K562 (cell line): Measurements from ENCODE around the gene UTP11. TPM values are rescaled to one million over a fixed set of nuclear protein-coding genes. Genes with fewer than 3 reads are reported as not detected.

ENCODE experiments used
- ATAC-seq: fragments of 200-7000 bp; cut with Tn5 transposase; 3 replicates; pipeline ENCODE4 v1.9.1; 2020; ENCODE audit warnings: moderate library complexity
- BruUV-seq: library from RNA; stranded (reverse); fragments of 400-500 nt; replicated peaks from 2 replicates; lab custom pipeline; 2021; lab: Mats Ljungman, UMichigan
- CTCF ChIA-PET: fragments of 300-600 bp; formaldehyde crosslinking; extraction: SDS; loops from one replicate; lab custom pipeline; 2021; ENCODE audit warnings: low intra/inter-chr PET ratio; lab: Yijun Ruan, JAX
- POLR2A ChIA-PET: fragments of 300-600, 350-650 bp; sonication (Branson Sonifier 250); formaldehyde crosslinking; extraction: SDS; loops from one replicate; lab custom pipeline; 2021; ENCODE audit warnings: antibody characterized with exemption, inconsistent platforms; lab: Yijun Ruan, JAX
- DNase-seq, 4 experiments: peaks; one replicate each; pipeline versions ENCODE4 v3.0.0 to v3.0.0-alpha.2; 2011 to 2018; ENCODE audit warnings: low spot score in 3 of 4, mixed read lengths in 3 of 4; ENCODE audit errors: extremely low read depth in 1 of 4
- FAIRE-seq: peaks from 2 replicates; lab custom pipeline; 2011; peaks lifted over from hg19 to GRCh38; lab: Jason Lieb, UNC
- H2AFZ ChIP-seq: 2 replicates; pipeline ENCODE4 v1.6.0; 2011; ENCODE audit warnings: low read depth, low read length, control low read depth, inconsistent platforms
- H3K27ac ChIP-seq: fragments of 200-600 bp; 3 replicates; pipeline ENCODE4 v1.8.0; 2011; ENCODE audit warnings: low read depth, mild to moderate bottlenecking, control low read depth, inconsistent platforms, low read length, moderate library complexity, mixed read lengths; ENCODE audit errors: extremely low read depth
- H3K27me3 ChIP-seq, 2 experiments: fragments of 300-600 bp in 1 of 2; 2 replicates in 1 of 2; 3 replicates in 1 of 2; pipeline versions ENCODE4 v1.6.0 to v1.8.0; 2011; ENCODE audit warnings: inconsistent platforms in 2 of 2, low read length in 2 of 2, mild to moderate bottlenecking in 1 of 2, mixed read lengths in 1 of 2, moderate library complexity in 1 of 2; ENCODE audit not compliant: control insufficient read depth in 2 of 2, insufficient read depth in 2 of 2
- H3K36me3 ChIP-seq: fragments of 300-600 bp; 3 replicates; pipeline ENCODE4 v1.8.0; 2011; ENCODE audit warnings: mild to moderate bottlenecking, low read length, inconsistent platforms; ENCODE audit not compliant: control insufficient read depth, insufficient read depth
- H3K4me1 ChIP-seq, 2 experiments: fragments of 200-600 bp in 1 of 2; replicated peaks in 1 of 2; 2 replicates in 1 of 2; 3 replicates in 1 of 2; pipeline versions ENCODE4 v1.5.1 to v1.8.0; 2011; ENCODE audit warnings: inconsistent platforms in 2 of 2, low read length in 2 of 2, mild to moderate bottlenecking in 1 of 2, mixed read lengths in 1 of 2, moderate library complexity in 1 of 2; ENCODE audit not compliant: control insufficient read depth in 2 of 2, insufficient read depth in 2 of 2
- H3K4me2 ChIP-seq: 2 replicates; pipeline ENCODE4 v1.6.1; 2011; ENCODE audit warnings: low read length, control low read depth, inconsistent platforms, mixed read lengths; ENCODE audit not compliant: insufficient read depth
- H3K4me3 ChIP-seq: fragments of 200-600 bp; sonication (generic), shearing (Covaris generic); 2 replicates; pipeline ENCODE4 v1.5.1; 2016; ENCODE audit warnings: control low read depth, inconsistent platforms
- H3K79me2 ChIP-seq: fragments of 200-600 bp; 3 replicates; pipeline ENCODE4 v1.8.0; 2011; ENCODE audit warnings: low read length, inconsistent platforms; ENCODE audit not compliant: control insufficient read depth, insufficient read depth
- H3K9ac ChIP-seq, 2 experiments: 2 replicates each; pipeline versions ENCODE4 v1.6.0 to v1.6.1; 2011; ENCODE audit warnings: low read depth in 2 of 2, low read length in 2 of 2, control low read depth in 1 of 2, inconsistent platforms in 1 of 2, mild to moderate bottlenecking in 1 of 2, mixed read lengths in 1 of 2; ENCODE audit not compliant: insufficient read depth in 1 of 2
- H3K9me1 ChIP-seq: one replicate; pipeline ENCODE4 v1.6.0; 2011; ENCODE audit warnings: inconsistent platforms, mild to moderate bottlenecking, low read length, moderate library complexity; ENCODE audit not compliant: control insufficient read depth, insufficient read depth
- H3K9me3 ChIP-seq: replicated peaks from 2 replicates; pipeline ENCODE4 v1.5.1; 2011; ENCODE audit warnings: low read depth, low read length, inconsistent platforms; ENCODE audit not compliant: control insufficient read depth, insufficient read depth
- H4K20me1 ChIP-seq: replicated peaks from 2 replicates; pipeline ENCODE4 v1.6.1; 2011; ENCODE audit warnings: low read length, inconsistent platforms, mixed read lengths; ENCODE audit not compliant: control insufficient read depth, insufficient read depth
- EGR1 ChIP-seq: fragments of 450-650 bp; conservative IDR thresholded peaks from 2 replicates; pipeline ENCODE4 v1.6.1; 2017; ENCODE audit warnings: mild to moderate bottlenecking
- EWSR1 ChIP-seq: fragments of 450-650 bp; IDR thresholded peaks from 2 replicates; pipeline ENCODE4 v1.6.1; 2018; ENCODE audit warnings: borderline replicate concordance, mild to moderate bottlenecking, low read depth, moderate library complexity; ENCODE audit not compliant: partially characterized antibody
- HNRNPL ChIP-seq: fragments of 200-400 bp; formaldehyde crosslinking; IDR thresholded peaks from 2 replicates; pipeline ENCODE4 v1.6.1; 2017; ENCODE audit warnings: low read depth, mild to moderate bottlenecking, low read length
- NFYB ChIP-seq: IDR thresholded peaks from 2 replicates; pipeline ENCODE4 v1.6.1; 2011; ENCODE audit warnings: mild to moderate bottlenecking, moderate library complexity; ENCODE audit not compliant: insufficient read length; ENCODE audit errors: extremely low read depth
- TAF9B ChIP-seq: fragments of 450-650 bp; IDR thresholded peaks from 2 replicates; pipeline ENCODE4 v1.6.1; 2018; ENCODE audit warnings: mild to moderate bottlenecking; ENCODE audit not compliant: partially characterized antibody
- WGBS: fragments of 100-300 bp; shearing (Covaris generic); methylation state at CpG from one replicate; pipeline ENCODE4 v1.1.6; 2016; ENCODE audit warnings: low coverage, mixed read lengths; ENCODE audit not compliant: insufficient coverage; ENCODE audit errors: missing lambda C conversion rate; 5-methylcytosine and 5-hydroxymethylcytosine counted together
- in situ Hi-C: fragments of 300-500 bp; cut with MboI; formaldehyde crosslinking; loops from 4 replicates; pipeline ENCODE4 v1.15.0; 2018; ENCODE audit warnings: inconsistent platforms, mixed read lengths
- intact Hi-C: fragments of 100-400 bp; cut with micrococcal nuclease; formaldehyde crosslinking; loops from 2 replicates; pipeline ENCODE4 v1.14.2; 2022
- polyA plus RNA-seq, 8 experiments: library from polyadenylated mRNA; depleted of rRNA in 4 of 8; stranded (reverse) in 5 of 8; unstranded in 3 of 8; fragments of >200 nt; fragmentation: Nextera tagmentation in 2 of 8; fragmentation: Illumina TruSeq in 1 of 8; extraction: Ambion mirVana in 2 of 8; extraction: Trizol in 1 of 8; gene quantifications; 2 replicates each; pipeline versions ENCODE4 v1.2.1 to v1.2.3, GENCODE V29; 2011 to 2014; ENCODE audit warnings: inconsistent platforms in 1 of 8, missing spikeins in 1 of 8
- total RNA-seq, 7 experiments: library from RNA; depleted of rRNA in 6 of 7; stranded (reverse); fragments of >200 nt in 6 of 7; fragmentation: Illumina TruSeq in 2 of 7; extraction: Trizol in 2 of 7; gene quantifications; 2 replicates each; pipeline versions ENCODE4 v1.2.1 to v1.2.3, GENCODE V29; 2011 to 2021; ENCODE audit warnings: low replicate concordance in 1 of 7
- TF ChIP-seq, protein P1 (sequence below): sonication (generic); formaldehyde crosslinking; IDR thresholded peaks from 2 replicates; pipeline ENCODE4 v1.8.1; 2023; ENCODE audit warnings: mild to moderate bottlenecking, missing genetic modification reagents, moderate library complexity
- TF ChIP-seq, protein P2 (sequence below): fragments of 450-650 bp; IDR thresholded peaks from 2 replicates; pipeline ENCODE4 v1.6.1; 2016; ENCODE audit warnings: mild to moderate bottlenecking, moderate library complexity

UTP11 gene
- total and polyA plus RNA-seq, 9 of the 15 experiments (the other 6 are each of a cell fraction or from before 2014, with no cell fraction given), result 91.1 to 378 (median 221) TPM

DNA sequence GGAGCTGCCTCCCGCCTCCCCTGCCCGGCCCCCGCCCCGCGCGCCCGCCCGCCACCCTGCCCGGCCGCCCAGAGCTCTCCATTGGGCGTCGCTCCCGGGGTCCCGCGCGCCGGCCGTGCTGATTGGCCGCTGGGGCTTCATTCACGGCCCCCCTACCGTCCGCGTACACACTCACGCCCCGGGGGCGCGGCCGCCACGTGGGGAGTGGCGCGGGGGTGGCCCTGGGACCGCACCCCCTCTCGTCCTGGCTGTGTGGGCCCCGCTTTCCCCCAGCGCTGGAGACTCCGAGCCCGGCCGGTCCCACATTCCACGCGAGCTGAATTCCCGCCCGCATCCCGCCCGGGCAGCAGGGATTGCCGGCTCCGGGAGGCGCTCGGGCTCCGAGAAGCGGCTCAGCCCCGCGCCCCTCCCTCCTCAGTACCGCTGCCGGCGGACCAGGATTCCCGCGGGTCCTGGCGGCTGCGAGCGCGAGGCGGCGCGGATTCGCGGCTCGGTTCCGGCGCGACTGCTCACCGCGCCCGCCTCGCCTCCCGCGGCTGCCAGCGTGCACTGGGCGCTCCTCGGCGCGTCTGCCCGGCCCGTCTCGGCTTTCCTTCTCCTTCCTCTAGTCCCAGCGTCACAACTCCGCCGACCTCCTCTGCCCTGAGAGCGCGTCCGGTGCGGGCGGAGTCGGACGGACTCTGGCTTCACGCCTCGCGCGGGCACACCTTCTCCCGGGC lies 34.5 kb downstream of the UTP11 start:
- ChIA-PET CTCF (no interaction called here), POLR2A (interaction anchor here (0.6 to 1.2 kb wide), 4 partner anchors 9 to 565 kb away, joined by 3 to 6 read pairs (median 4); no protein-coding TSS in a partner anchor)
- Histone ChIP-seq H3K27me3 (peaks cover 24 to 48% of the 10 kb centered on the region in 2 experiments; a peak in 4 of 5 replicates), H3K9me1 (peaks cover 5% of the 10 kb centered on the region), H3K9ac (peak overlapping the region in 1 of 2 experiments; percentile 86; a peak in 2 of 4 replicates), H3K36me3 (no peaks in the 10 kb centered on the region), H3K4me3 (peak overlapping the region; percentile 49), H3K27ac (no peak overlapping the region), H3K4me2 (peak overlapping the region; percentile 68), H3K4me1 (peaks cover 0 to 35% of the 10 kb centered on the region in 2 experiments; a peak in 3 of 5 replicates), H4K20me1 (peaks cover 8% of the 10 kb centered on the region; the same call in 1 of the 2 replicates), H3K79me2 (no peaks in the 10 kb centered on the region), H3K9me3 (no peaks in the 10 kb centered on the region), H2AFZ (peak overlapping the region; percentile 67)
- peak; percentile 90 to 99 (median 98) for DNase-seq
- WGBS, result 5% methylated on average over 36 of the region's 99 CpGs
- in situ Hi-C loops (loop anchor here (25.0 kb wide), 1 partner anchor 540 kb away; no protein-coding TSS in a partner anchor), intact Hi-C loops (loop anchor here (10.0 kb wide), 1 partner anchor 538 kb away; no protein-coding TSS in a partner anchor)
- no TSS peak for BruUV-seq
- no peak for FAIRE-seq
- peak; percentile 95 for ATAC-seq
- 0 out of 2 replicates have a peak, but pooled peaks have one; percentile 31 for TF ChIP-seq HNRNPL
- TF ChIP-seq EWSR1, result no peak
- TF ChIP-seq, protein P1, sequence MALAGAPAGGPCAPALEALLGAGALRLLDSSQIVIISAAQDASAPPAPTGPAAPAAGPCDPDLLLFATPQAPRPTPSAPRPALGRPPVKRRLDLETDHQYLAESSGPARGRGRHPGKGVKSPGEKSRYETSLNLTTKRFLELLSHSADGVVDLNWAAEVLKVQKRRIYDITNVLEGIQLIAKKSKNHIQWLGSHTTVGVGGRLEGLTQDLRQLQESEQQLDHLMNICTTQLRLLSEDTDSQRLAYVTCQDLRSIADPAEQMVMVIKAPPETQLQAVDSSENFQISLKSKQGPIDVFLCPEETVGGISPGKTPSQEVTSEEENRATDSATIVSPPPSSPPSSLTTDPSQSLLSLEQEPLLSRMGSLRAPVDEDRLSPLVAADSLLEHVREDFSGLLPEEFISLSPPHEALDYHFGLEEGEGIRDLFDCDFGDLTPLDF (CRISPR knock-in tag), result no peak
- peak; percentile 59 for TF ChIP-seq NFYB
- TF ChIP-seq TAF9B, result no peak
- peak; percentile 87 for TF ChIP-seq EGR1
- TF ChIP-seq, protein P2, sequence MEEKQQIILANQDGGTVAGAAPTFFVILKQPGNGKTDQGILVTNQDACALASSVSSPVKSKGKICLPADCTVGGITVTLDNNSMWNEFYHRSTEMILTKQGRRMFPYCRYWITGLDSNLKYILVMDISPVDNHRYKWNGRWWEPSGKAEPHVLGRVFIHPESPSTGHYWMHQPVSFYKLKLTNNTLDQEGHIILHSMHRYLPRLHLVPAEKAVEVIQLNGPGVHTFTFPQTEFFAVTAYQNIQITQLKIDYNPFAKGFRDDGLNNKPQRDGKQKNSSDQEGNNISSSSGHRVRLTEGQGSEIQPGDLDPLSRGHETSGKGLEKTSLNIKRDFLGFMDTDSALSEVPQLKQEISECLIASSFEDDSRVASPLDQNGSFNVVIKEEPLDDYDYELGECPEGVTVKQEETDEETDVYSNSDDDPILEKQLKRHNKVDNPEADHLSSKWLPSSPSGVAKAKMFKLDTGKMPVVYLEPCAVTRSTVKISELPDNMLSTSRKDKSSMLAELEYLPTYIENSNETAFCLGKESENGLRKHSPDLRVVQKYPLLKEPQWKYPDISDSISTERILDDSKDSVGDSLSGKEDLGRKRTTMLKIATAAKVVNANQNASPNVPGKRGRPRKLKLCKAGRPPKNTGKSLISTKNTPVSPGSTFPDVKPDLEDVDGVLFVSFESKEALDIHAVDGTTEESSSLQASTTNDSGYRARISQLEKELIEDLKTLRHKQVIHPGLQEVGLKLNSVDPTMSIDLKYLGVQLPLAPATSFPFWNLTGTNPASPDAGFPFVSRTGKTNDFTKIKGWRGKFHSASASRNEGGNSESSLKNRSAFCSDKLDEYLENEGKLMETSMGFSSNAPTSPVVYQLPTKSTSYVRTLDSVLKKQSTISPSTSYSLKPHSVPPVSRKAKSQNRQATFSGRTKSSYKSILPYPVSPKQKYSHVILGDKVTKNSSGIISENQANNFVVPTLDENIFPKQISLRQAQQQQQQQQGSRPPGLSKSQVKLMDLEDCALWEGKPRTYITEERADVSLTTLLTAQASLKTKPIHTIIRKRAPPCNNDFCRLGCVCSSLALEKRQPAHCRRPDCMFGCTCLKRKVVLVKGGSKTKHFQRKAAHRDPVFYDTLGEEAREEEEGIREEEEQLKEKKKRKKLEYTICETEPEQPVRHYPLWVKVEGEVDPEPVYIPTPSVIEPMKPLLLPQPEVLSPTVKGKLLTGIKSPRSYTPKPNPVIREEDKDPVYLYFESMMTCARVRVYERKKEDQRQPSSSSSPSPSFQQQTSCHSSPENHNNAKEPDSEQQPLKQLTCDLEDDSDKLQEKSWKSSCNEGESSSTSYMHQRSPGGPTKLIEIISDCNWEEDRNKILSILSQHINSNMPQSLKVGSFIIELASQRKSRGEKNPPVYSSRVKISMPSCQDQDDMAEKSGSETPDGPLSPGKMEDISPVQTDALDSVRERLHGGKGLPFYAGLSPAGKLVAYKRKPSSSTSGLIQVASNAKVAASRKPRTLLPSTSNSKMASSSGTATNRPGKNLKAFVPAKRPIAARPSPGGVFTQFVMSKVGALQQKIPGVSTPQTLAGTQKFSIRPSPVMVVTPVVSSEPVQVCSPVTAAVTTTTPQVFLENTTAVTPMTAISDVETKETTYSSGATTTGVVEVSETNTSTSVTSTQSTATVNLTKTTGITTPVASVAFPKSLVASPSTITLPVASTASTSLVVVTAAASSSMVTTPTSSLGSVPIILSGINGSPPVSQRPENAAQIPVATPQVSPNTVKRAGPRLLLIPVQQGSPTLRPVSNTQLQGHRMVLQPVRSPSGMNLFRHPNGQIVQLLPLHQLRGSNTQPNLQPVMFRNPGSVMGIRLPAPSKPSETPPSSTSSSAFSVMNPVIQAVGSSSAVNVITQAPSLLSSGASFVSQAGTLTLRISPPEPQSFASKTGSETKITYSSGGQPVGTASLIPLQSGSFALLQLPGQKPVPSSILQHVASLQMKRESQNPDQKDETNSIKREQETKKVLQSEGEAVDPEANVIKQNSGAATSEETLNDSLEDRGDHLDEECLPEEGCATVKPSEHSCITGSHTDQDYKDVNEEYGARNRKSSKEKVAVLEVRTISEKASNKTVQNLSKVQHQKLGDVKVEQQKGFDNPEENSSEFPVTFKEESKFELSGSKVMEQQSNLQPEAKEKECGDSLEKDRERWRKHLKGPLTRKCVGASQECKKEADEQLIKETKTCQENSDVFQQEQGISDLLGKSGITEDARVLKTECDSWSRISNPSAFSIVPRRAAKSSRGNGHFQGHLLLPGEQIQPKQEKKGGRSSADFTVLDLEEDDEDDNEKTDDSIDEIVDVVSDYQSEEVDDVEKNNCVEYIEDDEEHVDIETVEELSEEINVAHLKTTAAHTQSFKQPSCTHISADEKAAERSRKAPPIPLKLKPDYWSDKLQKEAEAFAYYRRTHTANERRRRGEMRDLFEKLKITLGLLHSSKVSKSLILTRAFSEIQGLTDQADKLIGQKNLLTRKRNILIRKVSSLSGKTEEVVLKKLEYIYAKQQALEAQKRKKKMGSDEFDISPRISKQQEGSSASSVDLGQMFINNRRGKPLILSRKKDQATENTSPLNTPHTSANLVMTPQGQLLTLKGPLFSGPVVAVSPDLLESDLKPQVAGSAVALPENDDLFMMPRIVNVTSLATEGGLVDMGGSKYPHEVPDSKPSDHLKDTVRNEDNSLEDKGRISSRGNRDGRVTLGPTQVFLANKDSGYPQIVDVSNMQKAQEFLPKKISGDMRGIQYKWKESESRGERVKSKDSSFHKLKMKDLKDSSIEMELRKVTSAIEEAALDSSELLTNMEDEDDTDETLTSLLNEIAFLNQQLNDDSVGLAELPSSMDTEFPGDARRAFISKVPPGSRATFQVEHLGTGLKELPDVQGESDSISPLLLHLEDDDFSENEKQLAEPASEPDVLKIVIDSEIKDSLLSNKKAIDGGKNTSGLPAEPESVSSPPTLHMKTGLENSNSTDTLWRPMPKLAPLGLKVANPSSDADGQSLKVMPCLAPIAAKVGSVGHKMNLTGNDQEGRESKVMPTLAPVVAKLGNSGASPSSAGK, result peak; percentile 76
